GM19467 (cell line): ENCODE results near the gene SMOC2.

Source experiments
- ATAC-seq: cut with Tn5 transposase; IDR thresholded peaks from one replicate; pipeline ENCODE4 v1.9.1; 2021; ENCODE audit warnings: mild to moderate bottlenecking, moderate library complexity; ENCODE audit not compliant: unreplicated experiment

SMOC2 gene

DNA sequence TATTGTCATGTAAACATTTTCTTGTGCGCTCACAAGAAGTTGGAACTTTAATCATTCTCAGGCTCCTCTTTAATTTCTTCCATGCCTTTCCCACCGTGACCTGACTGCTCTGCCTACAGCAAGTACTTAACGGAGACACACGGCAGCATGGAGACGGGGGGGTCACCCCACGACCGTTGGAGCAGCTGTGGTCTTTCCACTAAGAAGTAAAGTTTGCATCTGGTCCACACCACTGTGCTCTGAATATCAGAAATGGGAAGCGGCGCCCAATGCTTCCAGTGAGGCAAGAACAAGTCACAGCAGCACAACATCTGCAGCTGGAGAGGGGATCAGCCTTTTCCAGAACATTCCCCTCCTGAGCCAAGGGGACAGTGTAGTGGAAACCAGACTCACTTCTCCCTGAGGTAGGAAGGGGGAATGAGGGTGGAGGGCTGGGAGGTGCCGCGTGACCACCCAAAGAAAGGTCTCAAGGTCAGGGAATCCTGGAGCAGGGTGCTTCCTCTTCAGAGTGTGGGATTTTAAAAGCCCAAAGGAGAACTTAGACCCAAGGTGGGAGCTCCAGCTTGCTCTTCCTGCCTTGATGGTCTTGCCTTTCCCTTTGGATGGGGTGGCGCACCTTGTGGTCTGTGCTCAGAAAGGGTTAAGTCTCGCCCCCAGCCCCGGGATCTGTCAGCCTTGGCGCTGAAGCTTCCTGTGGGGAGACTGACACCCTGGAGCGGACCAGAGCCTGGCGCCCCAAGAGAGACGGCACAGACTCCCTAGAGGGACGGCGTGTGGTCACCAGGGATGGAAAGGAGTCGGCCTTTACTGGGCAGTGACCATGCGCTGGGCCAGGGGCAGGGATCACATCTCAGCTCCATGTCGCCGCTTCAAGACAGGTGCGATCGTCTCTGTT, 25.6 kb upstream of the SMOC2 start:
- ATAC-seq = no peak

DNA sequence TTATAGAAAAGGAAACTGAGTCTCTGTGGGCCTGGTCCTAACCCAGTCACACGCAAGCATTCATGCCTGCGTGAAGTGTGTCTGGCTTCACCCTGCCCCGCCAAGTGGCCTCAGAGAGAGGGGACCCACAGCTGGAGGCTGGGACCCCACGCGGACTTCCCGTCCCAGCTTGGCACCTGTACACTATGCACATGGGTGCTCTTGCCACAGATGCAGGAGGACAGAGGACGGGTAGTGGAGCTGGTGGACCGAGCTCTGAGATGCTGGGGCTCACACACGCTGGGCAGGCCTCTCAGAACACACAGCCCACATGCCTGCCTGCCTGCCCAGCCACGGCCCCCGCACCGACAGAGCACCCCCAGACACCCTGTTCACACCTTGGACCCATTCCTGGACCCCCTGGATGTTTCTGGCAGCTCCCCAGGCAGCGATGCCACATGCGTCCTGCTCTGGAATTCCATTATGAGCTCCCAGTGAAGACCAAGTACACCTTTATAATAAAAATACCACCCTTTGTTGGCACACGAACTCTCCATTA, 24.9 kb upstream of the SMOC2 start:
- ATAC-seq = no peak

DNA sequence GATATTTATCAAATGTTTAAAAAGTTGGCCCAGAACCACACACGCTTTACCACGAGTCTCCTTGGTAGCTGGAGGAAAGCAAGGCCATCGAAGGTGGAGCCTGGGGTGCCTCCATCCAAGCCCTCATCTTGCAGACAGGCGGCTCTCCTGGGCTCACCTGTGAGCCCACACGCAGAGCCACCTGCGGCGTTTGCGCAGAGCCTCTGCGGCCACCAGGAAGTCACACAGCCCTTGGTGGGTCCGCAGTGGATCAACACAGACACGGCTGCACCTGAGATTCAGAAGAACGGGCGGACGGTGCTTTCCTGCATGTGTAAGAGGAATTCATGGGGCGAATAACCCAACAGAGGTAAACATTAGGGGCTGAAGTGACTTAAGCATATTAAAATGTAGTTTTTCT, 24.5 kb upstream of the SMOC2 start:
- ATAC-seq = no peak

DNA sequence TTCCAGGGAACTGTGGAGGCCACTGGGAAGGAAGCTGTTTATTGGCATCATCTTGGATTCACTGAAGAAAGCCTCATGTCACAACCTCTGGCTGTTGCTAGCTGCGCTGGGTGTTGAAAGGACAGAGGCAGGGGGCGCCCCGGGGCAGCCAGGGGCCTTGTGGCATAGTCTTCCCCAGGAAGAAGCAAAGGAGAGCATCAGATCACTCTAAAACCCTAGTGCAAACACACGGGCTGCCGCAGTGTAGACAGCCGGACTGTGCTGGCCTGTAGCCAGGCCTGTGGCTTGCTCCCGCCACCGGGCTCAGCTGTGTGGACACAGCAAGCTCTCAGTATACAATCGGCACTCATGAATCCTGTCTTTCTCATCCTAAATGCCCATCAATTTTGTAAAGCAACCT, 23.8 kb upstream of the SMOC2 start:
- ATAC-seq = no peak

DNA sequence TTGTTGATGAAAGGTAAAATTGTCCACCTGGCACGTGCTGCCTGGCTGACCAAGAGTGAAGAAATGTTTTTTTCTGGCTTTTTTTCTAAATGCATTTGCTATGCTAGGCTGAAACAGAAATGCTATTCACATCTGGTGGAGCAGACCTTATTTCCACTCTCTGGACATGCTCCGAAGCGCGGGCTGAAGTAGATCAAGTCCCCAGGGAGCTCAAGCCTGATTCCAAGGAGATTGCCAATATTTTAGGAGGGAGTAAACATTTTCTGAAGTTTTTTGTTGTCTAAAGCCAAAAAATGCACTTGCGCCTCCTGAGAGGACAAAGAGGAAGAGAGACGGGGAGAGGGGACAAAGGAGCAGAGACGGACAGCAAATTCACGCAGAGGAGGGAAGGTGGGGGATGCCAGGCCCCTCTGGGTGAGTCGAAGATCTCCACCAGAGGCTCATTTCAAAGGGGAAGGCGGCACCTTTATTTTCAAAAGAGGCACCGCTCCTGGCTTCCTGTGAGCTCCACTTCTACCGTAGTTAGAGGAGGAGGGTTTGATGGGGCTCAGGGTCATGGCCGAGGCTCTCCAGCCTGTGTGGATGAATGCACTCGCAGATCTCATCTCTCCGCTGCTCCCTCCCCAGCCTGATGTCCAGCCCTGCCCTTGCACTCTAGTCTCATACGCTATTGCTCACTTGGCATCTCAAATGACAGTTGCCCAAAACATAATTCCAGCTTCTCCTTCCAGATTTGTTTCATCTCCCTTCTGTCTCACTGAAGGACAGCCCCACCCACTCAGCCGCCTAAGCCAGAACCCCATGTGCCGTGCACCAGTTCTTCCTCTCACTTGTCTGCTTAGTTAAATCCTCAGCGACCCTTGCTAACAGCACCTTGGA, 23.1 kb upstream of the SMOC2 start:
- no peak for ATAC-seq

DNA sequence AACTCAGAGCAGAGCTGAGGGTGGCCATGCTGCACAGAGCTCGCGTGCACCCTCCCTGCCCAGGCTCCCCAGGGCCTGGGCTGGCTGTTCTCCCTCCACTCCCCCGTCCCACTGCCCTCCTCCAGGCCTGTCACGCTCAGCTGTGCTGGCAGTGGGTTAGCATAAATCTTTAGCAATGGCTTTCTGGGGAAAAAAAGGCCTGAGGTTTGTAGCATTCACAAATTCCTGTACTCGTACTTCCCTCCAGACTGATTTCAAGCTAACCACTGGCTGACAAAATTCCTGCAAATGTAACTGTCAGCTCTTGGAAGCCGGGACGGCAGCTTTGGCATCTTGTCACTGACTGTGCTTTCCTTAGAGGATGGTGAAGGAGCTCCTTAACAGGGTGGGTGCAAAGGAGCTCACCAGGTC, 22.3 kb upstream of the SMOC2 start:
- no peak for ATAC-seq

DNA sequence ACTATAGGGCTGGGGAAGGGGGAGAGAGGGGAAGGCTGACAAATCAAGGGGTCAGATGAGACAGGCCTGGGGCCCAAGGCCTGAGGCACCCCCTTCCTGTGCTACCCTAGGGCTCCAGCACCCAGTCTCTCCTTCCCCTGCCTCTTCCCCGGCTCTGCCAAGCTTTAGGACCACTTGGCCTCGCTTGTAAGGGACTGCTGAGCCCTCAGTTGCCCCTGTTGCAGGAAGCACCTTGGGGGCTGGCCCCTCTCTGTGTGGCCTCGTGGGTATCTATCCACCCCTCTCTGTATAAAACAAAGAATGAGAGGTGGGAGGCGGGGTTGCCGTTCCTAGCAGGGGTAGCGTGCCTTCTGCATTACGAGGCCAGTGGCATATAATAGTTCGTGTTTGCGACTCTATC, 21.4 kb upstream of the SMOC2 start:
- no peak for ATAC-seq

DNA sequence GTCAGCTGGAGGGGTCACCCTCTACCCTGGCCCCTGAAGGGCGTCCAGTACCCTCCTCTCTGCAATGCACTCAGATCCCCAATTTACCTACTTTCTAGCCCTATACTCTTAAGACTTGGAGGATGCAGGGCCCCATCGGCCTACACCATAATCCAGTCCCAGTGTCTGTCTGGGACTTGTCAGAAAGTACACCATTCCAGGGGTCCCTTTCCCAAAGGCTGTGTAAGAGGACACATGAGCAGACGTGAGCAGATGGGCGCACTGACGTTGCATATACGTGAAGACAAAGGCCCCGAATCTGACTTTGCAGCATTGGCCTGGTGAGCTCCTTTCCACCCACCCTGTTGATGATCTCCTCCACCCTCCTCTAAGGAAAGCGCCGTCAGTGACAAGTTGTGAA, 20.9 kb upstream of the SMOC2 start:
- no peak for ATAC-seq

DNA sequence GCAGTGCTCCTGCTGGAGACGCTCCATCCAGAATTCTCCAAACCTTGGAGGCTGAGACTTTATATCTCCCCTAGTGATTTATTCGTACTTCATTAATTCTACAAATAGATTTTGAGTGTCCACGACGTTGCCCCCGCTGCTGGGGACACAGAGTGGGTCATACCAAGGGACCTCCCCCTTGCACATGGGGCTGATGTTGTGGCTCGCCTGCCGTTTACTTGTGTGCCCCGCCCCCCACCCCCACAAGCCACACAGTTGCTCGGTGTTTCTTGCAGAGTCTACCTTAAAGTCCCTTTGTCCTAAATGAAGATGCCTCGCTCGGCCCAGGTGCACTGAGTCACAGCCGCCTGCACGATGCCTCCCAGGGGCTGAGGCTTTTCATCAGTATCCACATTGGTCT, 20.3 kb upstream of the SMOC2 start:
- no peak for ATAC-seq

DNA sequence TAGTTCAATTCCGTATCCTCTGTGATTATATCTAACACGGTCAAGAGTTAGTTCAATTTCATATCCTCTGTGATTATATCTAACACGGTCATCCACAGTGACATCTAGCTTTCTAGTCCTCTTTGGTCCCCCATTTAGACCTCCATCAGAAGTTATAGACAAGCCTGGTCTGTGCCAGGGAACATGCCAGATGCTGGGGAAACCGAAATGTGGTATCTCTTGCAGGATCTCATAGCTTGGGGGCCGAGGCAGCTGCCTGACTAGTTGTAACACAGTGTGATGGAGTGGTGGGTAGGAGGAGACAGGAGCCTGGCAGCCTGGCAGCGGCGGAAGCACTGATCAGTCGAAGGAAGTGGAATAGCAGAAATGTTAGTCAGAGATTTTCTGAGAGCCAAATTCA, 13.8 kb upstream of the SMOC2 start:
- no peak for ATAC-seq

DNA sequence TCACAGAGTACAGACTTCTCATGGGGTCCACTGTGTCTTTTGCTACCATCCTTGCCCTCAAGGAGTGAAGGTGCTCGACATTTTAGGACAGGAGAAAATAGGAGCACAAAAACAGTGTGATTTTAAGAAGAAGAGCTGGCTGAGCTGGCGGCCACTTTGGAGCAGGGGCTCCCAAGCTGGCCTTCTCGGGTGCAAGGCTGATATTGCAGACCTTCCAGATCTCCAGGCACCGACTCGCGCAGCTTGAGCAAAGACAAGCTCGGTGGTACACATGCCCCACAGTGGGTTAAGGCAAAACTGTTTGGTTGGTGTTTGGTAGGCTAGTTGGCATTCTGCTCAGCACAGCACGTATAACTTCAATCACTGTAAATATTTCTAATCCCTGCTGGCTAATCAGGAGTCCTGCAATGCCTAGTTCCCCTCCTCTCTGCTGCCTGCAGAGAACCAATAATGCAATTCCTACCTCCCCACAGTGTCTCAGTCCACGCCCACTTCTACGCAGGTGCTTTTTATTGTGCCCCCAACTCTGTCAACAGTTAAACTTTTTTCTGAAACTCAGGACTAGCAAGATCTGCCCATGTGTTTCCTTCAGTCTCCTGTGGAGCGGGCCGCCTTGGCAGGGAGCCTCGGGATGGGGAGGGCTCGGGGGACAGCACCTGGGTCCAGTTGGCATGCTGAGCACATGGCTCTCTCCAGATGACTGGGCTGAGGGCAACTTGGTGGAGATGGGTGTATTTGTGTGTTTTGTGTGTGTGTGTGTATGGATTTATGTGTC, 12.7 kb upstream of the SMOC2 start:
- ATAC-seq = no peak

DNA sequence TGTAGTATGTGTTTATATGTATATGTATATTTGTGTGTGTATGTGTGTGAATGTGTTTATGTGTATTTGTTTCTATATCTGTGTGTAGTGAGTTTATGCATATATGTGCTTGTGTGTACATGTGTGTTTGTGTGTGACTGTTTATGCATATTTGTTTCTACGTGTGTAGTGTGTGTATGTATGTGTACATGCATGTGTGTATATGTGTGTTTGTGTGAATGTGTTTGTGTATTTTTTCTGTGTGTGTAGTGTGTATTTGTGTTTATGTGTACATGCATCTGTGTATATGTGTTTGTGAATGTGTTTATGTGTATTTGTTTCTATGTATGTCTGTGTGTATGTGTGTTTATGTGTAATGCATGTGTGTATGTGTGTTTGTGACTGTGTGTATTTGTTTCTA, 12.1 kb upstream of the SMOC2 start:
- no peak for ATAC-seq

DNA sequence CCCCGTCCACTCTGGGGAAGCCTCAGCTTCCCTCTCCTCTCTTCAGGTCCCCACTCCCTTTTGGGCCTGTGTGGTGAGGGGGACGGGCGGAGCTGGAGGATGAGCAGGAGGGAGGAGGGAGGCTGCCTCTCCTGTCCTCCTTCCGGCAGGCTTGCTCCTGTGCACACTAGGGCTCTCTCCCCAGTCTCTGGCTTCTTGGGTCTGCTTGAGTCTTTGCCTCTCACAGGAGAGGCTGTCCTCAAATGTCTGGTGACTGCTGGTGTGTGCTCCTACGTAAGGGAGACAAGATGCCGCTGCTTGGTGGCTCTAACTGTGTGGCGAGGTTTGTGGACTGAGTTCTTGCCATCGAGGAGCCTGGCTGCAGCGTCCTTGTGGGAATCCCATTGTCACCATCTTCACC, 8.8 kb upstream of the SMOC2 start:
- no peak for ATAC-seq

DNA sequence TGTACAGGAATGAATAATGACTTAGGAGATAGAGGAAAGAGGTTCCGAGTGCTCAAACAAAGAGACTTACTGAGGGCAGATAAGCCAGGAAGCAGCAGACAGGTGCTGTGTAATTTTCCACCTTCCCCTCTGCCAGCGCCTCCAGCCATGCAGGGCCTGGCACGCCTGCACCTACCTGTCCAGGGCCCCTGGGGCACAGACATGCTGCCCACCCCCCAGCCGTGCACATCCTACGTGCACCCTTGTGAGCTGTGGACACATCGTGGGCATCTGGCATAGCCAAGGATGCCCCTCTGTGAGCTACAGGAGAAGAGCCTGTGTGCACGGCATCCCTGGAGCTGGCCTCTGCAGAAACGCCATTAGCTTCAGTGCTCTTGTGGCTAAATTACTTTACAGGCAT, 7.1 kb upstream of the SMOC2 start:
- ATAC-seq = no peak

DNA sequence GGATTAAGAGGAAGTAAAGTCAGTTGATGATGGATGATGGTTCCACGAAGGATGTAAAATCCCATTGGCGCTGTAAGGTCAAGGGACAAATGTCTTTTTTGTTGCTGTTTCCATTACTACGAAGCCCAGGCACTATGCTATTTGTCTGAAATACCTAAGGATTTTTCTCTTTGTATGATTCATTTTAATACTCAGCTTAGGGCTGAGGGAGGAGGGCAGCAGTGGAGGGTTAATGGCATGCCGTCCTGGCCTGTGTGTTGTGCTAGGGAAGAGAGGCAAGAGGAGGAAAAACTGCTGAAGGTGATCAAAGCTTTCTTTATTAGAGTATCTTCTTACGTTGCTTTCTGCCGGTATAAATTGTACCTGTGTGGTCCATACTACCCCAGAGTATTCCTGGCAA, 6.5 kb upstream of the SMOC2 start:
- ATAC-seq = no peak

DNA sequence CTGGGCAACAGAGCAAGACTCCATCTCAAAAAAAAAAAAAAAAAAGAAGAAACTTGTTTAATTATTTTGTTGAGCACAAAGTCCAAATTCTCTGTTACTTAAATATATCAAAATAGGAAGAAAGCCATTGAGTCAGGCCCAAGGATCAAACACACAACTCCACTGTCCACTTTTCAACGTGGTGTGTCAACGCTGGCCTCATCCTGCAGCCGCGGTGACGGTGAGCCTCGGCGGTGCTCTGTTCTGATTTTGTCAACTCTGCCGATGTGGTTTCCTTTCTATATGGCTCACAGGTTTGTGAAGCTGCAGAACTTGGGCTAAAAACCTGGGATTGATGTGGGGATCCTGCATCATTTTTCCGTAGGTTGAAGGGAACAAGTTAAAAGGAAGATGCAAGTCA, 3.2 kb upstream of the SMOC2 start:
- no peak for ATAC-seq

DNA sequence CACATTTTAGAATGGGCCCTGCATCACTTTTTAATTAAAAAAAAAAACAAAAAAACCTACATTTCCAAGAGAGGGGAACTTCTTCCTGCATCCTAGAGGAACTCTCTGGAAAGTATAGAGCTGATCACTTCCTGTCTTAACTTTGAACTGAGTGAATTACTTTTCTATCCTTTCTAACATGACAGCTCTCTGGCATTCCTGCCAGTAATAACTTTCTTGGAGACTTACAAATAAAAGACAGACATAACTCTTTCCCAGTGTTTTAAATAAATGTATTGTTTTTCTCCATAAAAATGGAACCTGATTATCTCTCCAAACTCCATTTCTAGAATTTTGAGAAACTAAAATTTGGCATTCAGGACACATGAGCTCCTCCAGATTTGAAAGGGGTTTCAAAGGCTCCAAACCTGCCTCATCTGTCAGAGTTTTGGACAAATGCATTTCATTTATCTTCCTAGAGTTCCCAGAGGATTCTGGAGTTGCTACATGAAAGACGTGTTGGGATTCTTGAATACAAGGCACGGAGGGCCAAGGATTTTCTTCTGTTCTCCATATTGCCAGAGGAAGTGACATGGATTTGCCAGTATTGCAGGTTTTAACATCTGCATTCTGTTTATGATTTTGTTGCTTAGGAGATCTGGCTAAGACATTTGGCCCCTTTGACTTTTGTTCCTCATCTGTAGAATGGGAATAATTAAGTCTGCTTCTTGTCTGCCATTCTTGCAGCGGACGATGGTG, 2.0 kb upstream of the SMOC2 start:
- no peak for ATAC-seq

DNA sequence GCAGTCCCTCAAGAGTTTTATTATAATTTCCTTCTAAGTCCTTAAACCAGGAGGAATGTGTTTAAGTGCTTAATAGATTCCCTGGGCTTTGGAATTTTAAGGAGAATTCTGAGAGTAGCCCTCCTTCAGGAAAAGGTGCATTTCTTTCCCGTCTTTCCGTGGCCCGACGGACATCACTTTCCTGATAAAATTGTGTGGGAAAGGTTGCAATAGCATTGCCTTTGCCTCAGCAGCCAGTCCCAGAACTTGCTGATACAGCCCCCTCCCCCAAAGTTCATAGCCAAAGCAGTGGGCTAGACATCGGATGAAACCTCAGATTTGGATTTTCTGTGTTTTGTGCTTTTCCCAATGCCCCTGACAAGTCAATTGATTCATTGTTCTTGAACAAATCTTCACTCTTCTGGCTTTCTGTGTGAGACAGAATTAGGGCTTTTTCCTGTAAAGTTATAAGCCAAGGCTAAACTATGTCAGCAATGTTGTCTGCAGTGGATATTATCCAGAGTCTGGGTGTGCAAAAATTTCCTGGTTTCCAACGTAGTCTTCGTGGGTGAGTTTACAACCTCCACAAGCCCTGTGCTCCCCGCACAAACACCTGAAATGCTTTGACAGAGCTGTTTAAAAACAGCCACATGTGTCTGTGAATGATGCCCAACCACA, 1.1 kb upstream of the SMOC2 start:
- ATAC-seq = no peak

DNA sequence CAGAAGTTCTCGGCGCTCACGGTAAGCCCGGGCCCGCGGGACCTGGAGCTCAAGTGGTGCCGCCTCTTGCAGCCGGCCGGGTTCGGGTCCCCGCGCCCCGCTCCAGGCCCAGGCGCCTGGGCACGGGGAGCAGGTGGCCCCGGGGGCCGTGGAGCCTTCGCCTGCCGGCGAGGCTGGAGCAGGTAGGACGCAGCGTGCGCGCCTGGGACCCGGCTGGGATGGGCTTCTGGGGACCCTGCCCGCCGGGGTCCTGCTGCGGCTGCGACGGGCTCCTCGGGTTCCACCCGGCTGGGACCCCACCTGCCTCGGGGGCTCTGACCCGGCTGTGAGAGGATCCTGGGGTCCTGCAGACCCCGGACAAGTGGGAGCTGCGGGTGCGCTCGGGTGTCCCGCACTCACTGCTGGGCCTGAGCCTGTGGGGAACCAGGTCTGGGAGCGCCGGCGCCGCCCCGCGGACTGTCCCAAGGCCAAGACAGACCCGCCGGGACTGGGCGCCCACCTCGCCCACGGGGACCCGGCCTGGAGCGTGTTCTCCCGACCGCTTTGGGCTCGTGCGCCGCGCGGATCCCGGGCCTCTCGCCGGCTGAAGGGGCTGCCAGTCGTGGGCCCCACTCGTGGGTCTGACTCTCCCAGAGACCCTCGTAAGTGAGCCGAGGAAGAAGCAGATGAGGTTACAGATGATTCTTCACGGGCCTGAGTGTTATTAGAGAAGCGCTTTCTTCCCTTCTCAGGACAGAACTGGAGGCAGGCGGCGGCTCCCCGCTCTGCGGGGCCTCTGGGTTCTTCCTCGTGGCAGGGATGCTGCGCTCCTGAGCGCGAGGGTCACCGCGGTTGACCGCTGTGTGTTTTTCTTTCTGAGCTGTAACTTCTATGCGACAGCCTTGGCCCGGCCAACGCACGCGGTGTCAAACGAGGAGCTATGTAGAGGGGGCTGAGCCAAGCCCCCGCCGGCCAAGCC, 729 bp downstream of the SMOC2 start:
- no peak for ATAC-seq
